Measurements from ENCODE around the gene KANSL1L.

- TF ChIP-seq, protein P1, sequence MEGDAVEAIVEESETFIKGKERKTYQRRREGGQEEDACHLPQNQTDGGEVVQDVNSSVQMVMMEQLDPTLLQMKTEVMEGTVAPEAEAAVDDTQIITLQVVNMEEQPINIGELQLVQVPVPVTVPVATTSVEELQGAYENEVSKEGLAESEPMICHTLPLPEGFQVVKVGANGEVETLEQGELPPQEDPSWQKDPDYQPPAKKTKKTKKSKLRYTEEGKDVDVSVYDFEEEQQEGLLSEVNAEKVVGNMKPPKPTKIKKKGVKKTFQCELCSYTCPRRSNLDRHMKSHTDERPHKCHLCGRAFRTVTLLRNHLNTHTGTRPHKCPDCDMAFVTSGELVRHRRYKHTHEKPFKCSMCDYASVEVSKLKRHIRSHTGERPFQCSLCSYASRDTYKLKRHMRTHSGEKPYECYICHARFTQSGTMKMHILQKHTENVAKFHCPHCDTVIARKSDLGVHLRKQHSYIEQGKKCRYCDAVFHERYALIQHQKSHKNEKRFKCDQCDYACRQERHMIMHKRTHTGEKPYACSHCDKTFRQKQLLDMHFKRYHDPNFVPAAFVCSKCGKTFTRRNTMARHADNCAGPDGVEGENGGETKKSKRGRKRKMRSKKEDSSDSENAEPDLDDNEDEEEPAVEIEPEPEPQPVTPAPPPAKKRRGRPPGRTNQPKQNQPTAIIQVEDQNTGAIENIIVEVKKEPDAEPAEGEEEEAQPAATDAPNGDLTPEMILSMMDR (IDR thresholded peaks at IDR 0.05) = no peak
- TF ChIP-seq POLR2A (IDR thresholded peaks at IDR 0.05) = no peak
Measured at GRCh38 chr2:210072493-210072892, 98.7 kb downstream of the KANSL1L start.

Measured in uterus (tissue), 2 donors.